ENCODE data around the gene CPNE4. TPM values are rescaled to one million over a fixed set of nuclear protein-coding genes. Genes with fewer than 3 reads are reported as not detected.

Gene CPNE4
- total RNA-seq, 1 experiment from 2014 or later = not detected

GRCh38 chr3:131714585-131715220 lies 320.1 kb downstream of the CPNE4 start:
- Histone ChIP-seq H3K4me1 (ENCODE audit: low read length) (no peaks in the 10 kb centered on the region), H3K9me2 (replicated peaks; ENCODE audit: insufficient read depth, low read length) (no peaks in the 10 kb centered on the region), H4K20me1 (ENCODE audit: insufficient read depth, low read depth, low read length) (no peaks in the 10 kb centered on the region), H3K4me2 (ENCODE audit: low read depth, low read length, poor library complexity, severe bottlenecking) (no peak overlapping the region), H3K4me3 (ENCODE audit: low read length) (no peak overlapping the region), H3K27me3 (ENCODE audit: low read length) (no peaks in the 10 kb centered on the region), H3K36me3 (ENCODE audit: insufficient read depth, low read length) (no peaks in the 10 kb centered on the region), H3K79me2 (ENCODE audit: low read length) (no peaks in the 10 kb centered on the region), H2AFZ (ENCODE audit: low read length) (no peak overlapping the region), H3K9me3 (ENCODE audit: low read length) (no peaks in the 10 kb centered on the region), H3K9ac (ENCODE audit: low read length) (no peak overlapping the region), H3K27ac (ENCODE audit: low read length) (no peak overlapping the region)
- DNase-seq = no peak

- Histone ChIP-seq H4K20me1 (ENCODE audit: insufficient read depth, low read depth, low read length) (no peaks in the 10 kb centered on the region), H3K4me2 (ENCODE audit: low read depth, low read length, poor library complexity, severe bottlenecking) (no peak overlapping the region), H3K27me3 (ENCODE audit: low read length) (no peaks in the 10 kb centered on the region), H3K9ac (ENCODE audit: low read length) (no peak overlapping the region), H3K9me3 (ENCODE audit: low read length) (no peaks in the 10 kb centered on the region), H3K4me1 (ENCODE audit: low read length) (no peaks in the 10 kb centered on the region), H2AFZ (ENCODE audit: low read length) (no peak overlapping the region), H3K4me3 (ENCODE audit: low read length) (no peak overlapping the region), H3K36me3 (ENCODE audit: insufficient read depth, low read length) (no peaks in the 10 kb centered on the region), H3K9me2 (replicated peaks; ENCODE audit: insufficient read depth, low read length) (no peaks in the 10 kb centered on the region), H3K79me2 (ENCODE audit: low read length) (no peaks in the 10 kb centered on the region), H3K27ac (ENCODE audit: low read length) (no peak overlapping the region)
- no peak for DNase-seq
These were observed 321.2 kb downstream of the CPNE4 start for GRCh38 chr3:131713416-131714123.

GRCh38 chr3:131712662-131713061 lies 322.2 kb downstream of the CPNE4 start:
- no peaks in the 10 kb centered on the region for H4K20me1 ChIP-seq (ENCODE audit: insufficient read depth, low read depth, low read length)
- no peak for DNase-seq
- no peaks in the 10 kb centered on the region for H3K4me1 ChIP-seq (ENCODE audit: low read length)
- H3K9ac ChIP-seq (ENCODE audit: low read length) = no peak overlapping the region
- H3K36me3 ChIP-seq (ENCODE audit: insufficient read depth, low read length) = no peaks in the 10 kb centered on the region
- H3K9me2 ChIP-seq (replicated peaks; ENCODE audit: insufficient read depth, low read length) = no peaks in the 10 kb centered on the region
- H3K9me3 ChIP-seq (ENCODE audit: low read length) = no peaks in the 10 kb centered on the region
- no peaks in the 10 kb centered on the region for H3K79me2 ChIP-seq (ENCODE audit: low read length)
- no peak overlapping the region for H3K4me3 ChIP-seq (ENCODE audit: low read length)
- no peak overlapping the region for H2AFZ ChIP-seq (ENCODE audit: low read length)
- H3K27ac ChIP-seq (ENCODE audit: low read length) = no peak overlapping the region
- H3K4me2 ChIP-seq (ENCODE audit: low read depth, low read length, poor library complexity, severe bottlenecking) = no peak overlapping the region
- no peaks in the 10 kb centered on the region for H3K27me3 ChIP-seq (ENCODE audit: low read length)

- H3K4me3 ChIP-seq (ENCODE audit: low read length) = no peak overlapping the region
- no peaks in the 10 kb centered on the region for H3K9me2 ChIP-seq (replicated peaks; ENCODE audit: insufficient read depth, low read length)
- no peaks in the 10 kb centered on the region for H4K20me1 ChIP-seq (ENCODE audit: insufficient read depth, low read depth, low read length)
- no peak overlapping the region for H3K4me2 ChIP-seq (ENCODE audit: low read depth, low read length, poor library complexity, severe bottlenecking)
- no peak overlapping the region for H3K9ac ChIP-seq (ENCODE audit: low read length)
- no peaks in the 10 kb centered on the region for H3K79me2 ChIP-seq (ENCODE audit: low read length)
- no peaks in the 10 kb centered on the region for H3K4me1 ChIP-seq (ENCODE audit: low read length)
- H3K9me3 ChIP-seq (ENCODE audit: low read length) = no peaks in the 10 kb centered on the region
- no peak overlapping the region for H2AFZ ChIP-seq (ENCODE audit: low read length)
- no peak overlapping the region for H3K27ac ChIP-seq (ENCODE audit: low read length)
- H3K36me3 ChIP-seq (ENCODE audit: insufficient read depth, low read length) = no peaks in the 10 kb centered on the region
- H3K27me3 ChIP-seq (ENCODE audit: low read length) = no peaks in the 10 kb centered on the region
- DNase-seq = no peak
These were observed 323.6 kb downstream of the CPNE4 start for GRCh38 chr3:131711114-131711768.

GRCh38 chr3:131708241-131708640 lies 326.6 kb downstream of the CPNE4 start:
- Histone ChIP-seq H3K27ac (ENCODE audit: low read length) (no peak overlapping the region), H3K4me2 (ENCODE audit: low read depth, low read length, poor library complexity, severe bottlenecking) (no peak overlapping the region), H3K4me1 (ENCODE audit: low read length) (peaks cover 9% of the 10 kb centered on the region), H3K79me2 (ENCODE audit: low read length) (no peaks in the 10 kb centered on the region), H3K36me3 (ENCODE audit: insufficient read depth, low read length) (no peaks in the 10 kb centered on the region), H3K9me3 (ENCODE audit: low read length) (no peaks in the 10 kb centered on the region), H2AFZ (ENCODE audit: low read length) (no peak overlapping the region), H3K27me3 (ENCODE audit: low read length) (no peaks in the 10 kb centered on the region), H3K9me2 (replicated peaks; ENCODE audit: insufficient read depth, low read length) (no peaks in the 10 kb centered on the region), H3K4me3 (ENCODE audit: low read length) (no peak overlapping the region), H4K20me1 (ENCODE audit: insufficient read depth, low read depth, low read length) (no peaks in the 10 kb centered on the region), H3K9ac (ENCODE audit: low read length) (no peak overlapping the region)
- DNase-seq = no peak

- Histone ChIP-seq H2AFZ (ENCODE audit: low read length) (no peak overlapping the region), H3K9me3 (ENCODE audit: low read length) (no peaks in the 10 kb centered on the region), H3K79me2 (ENCODE audit: low read length) (no peaks in the 10 kb centered on the region), H3K27me3 (ENCODE audit: low read length) (no peaks in the 10 kb centered on the region), H3K9ac (ENCODE audit: low read length) (no peak overlapping the region), H3K4me1 (ENCODE audit: low read length) (peaks cover 9% of the 10 kb centered on the region), H3K36me3 (ENCODE audit: insufficient read depth, low read length) (no peaks in the 10 kb centered on the region), H3K4me2 (ENCODE audit: low read depth, low read length, poor library complexity, severe bottlenecking) (no peak overlapping the region), H3K9me2 (replicated peaks; ENCODE audit: insufficient read depth, low read length) (no peaks in the 10 kb centered on the region), H4K20me1 (ENCODE audit: insufficient read depth, low read depth, low read length) (no peaks in the 10 kb centered on the region), H3K27ac (ENCODE audit: low read length) (no peak overlapping the region), H3K4me3 (ENCODE audit: low read length) (no peak overlapping the region)
- no peak for DNase-seq
These were observed 329.2 kb downstream of the CPNE4 start for GRCh38 chr3:131705558-131706051.

- H3K27ac ChIP-seq (ENCODE audit: low read length) = no peak overlapping the region
- no peak overlapping the region for H3K9ac ChIP-seq (ENCODE audit: low read length)
- peaks cover 9% of the 10 kb centered on the region for H3K4me1 ChIP-seq (ENCODE audit: low read length)
- no peak overlapping the region for H3K4me3 ChIP-seq (ENCODE audit: low read length)
- H3K79me2 ChIP-seq (ENCODE audit: low read length) = no peaks in the 10 kb centered on the region
- no peak overlapping the region for H2AFZ ChIP-seq (ENCODE audit: low read length)
- H3K9me2 ChIP-seq (replicated peaks; ENCODE audit: insufficient read depth, low read length) = no peaks in the 10 kb centered on the region
- no peaks in the 10 kb centered on the region for H4K20me1 ChIP-seq (ENCODE audit: insufficient read depth, low read depth, low read length)
- no peaks in the 10 kb centered on the region for H3K9me3 ChIP-seq (ENCODE audit: low read length)
- DNase-seq = no peak
- no peaks in the 10 kb centered on the region for H3K27me3 ChIP-seq (ENCODE audit: low read length)
- no peak overlapping the region for H3K4me2 ChIP-seq (ENCODE audit: low read depth, low read length, poor library complexity, severe bottlenecking)
- H3K36me3 ChIP-seq (ENCODE audit: insufficient read depth, low read length) = no peaks in the 10 kb centered on the region
These were observed 329.7 kb downstream of the CPNE4 start for GRCh38 chr3:131705099-131705498.

- no peaks in the 10 kb centered on the region for H3K27me3 ChIP-seq (ENCODE audit: low read length)
- no peak overlapping the region for H3K4me2 ChIP-seq (ENCODE audit: low read depth, low read length, poor library complexity, severe bottlenecking)
- H3K4me3 ChIP-seq (ENCODE audit: low read length) = no peak overlapping the region
These were observed 330.7 kb downstream of the CPNE4 start for GRCh38 chr3:131704098-131704497.

More at GRCh38 chr3:131704098-131704497, 330.7 kb downstream of the CPNE4 start:
- no peaks in the 10 kb centered on the region for H3K79me2 ChIP-seq (ENCODE audit: low read length)
- no peak overlapping the region for H3K9ac ChIP-seq (ENCODE audit: low read length)
- H2AFZ ChIP-seq (ENCODE audit: low read length) = no peak overlapping the region
- no peaks in the 10 kb centered on the region for H3K9me3 ChIP-seq (ENCODE audit: low read length)
- DNase-seq = no peak
- peaks cover 9% of the 10 kb centered on the region for H3K4me1 ChIP-seq (ENCODE audit: low read length)
- H4K20me1 ChIP-seq (ENCODE audit: insufficient read depth, low read depth, low read length) = no peaks in the 10 kb centered on the region
- H3K27ac ChIP-seq (ENCODE audit: low read length) = no peak overlapping the region
- H3K9me2 ChIP-seq (replicated peaks; ENCODE audit: insufficient read depth, low read length) = no peaks in the 10 kb centered on the region
- no peaks in the 10 kb centered on the region for H3K36me3 ChIP-seq (ENCODE audit: insufficient read depth, low read length)
